ENCODE measurements around the gene BIRC3. TPM values are rescaled to one million over a fixed set of nuclear protein-coding genes. Genes with fewer than 3 reads are reported as not detected.

The BIRC3 gene
- 0.47 and 1.5 TPM in 2 replicates for total RNA-seq

DNA sequence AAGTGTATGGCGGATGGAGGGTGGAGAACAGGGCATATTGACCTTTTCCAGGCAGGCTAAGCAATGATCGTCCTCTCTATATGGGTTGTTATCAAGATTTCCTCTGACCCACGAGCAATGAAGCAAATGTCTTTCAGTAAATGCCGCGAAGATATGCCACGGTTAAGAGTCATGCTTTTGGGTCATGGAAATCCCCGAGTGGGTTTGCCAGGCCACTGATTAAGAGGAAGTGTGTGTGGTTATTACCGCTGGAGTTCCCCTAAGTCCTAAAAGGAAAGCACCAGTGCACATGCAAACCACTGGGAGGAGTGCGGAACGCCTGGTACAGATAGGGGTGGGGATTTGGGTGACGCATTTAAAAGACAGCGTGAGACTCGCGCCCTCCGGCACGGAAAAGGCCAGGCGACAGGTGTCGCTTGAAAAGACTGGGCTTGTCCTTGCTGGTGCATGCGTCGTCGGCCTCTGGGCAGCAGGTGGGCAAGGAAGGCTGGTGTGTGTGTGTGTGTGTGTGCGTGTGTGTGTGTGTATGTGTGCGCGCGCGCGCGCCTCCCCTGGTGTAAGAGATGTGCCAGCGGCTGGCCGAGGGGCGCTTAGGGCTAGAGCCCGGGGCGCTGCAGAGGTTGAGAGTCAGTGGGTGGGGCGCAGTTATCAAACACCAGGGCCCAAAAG is at the start of gene BIRC3:
Gene BIRC3 (plus strand): TSS at position 386 of the 669 bp plus-strand sequence. CDS start 7,026 bp downstream, outside the sequence.

GRCh38 chr11:102346748-102347461 is 29.6 kb downstream of the BIRC3 start, which contains the start of gene BIRC2:
BIRC2 (plus strand) TSS chr11:102347214; CDS start chr11:102349855, 2,641 bp downstream.

Other genes starting within 250 kb of the BIRC3 start
- 115 and 123 TPM in 2 replicates for gene YAP1, start 207.0 kb upstream of the BIRC3 start, total RNA-seq
- 29.9 and 39.1 TPM in 2 replicates for gene BIRC2, start 29.7 kb downstream of the BIRC3 start, total RNA-seq
- gene TMEM123, start 135.3 kb downstream of the BIRC3 start, total RNA-seq, result 54.7 and 83.6 TPM in 2 replicates
- gene MMP7, start 213.3 kb downstream of the BIRC3 start, total RNA-seq, result not detected in 2 replicates